NCI-H69 (cell line): Measurements from ENCODE around the gene CDC42EP5.
"Not testable (repeated sequence)": the region's sequence is repeated elsewhere in the genome, so short reads cannot be mapped to it uniquely, and the experiment has no call there.

Experiments used
- DNase-seq: peaks from one replicate; lab custom pipeline; 2025; lab: John Stamatoyannopoulos, UW

Gene CDC42EP5

DNA sequence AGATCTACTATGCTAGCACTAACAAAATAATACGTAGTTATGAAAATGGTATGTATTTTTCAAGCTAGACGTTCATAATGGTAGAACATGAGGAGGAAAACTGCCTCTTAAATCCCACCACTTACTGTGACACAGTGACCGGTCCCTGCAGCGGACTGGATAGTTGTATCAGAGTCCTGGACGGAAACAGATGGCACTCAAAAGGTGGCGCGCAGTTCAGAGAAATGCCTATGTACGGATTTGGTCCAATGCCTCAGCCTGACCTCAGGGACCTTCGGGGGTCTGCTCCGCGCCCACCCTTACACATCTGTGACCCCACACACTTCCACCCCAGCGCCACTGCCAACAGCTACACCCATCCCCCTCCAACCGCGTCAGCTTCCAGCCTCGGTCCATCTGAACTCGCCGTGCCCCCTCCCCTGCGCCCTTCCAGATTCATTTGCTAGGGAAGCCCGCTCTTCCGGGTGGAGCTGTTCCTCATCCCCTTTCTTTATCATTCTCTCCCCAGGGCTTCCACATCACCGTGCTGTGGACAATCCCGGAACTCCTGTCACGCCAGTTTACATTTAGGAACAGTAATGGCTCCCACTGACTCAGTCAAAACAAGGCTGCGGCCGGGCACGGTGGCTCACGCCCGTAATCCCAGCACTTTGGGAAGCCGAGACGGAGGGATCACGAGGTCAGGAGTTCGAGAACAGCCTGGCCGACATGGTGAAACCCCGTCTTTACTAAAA is 24.9 kb downstream of the CDC42EP5 start:
- peak; percentile 64 for DNase-seq

DNA sequence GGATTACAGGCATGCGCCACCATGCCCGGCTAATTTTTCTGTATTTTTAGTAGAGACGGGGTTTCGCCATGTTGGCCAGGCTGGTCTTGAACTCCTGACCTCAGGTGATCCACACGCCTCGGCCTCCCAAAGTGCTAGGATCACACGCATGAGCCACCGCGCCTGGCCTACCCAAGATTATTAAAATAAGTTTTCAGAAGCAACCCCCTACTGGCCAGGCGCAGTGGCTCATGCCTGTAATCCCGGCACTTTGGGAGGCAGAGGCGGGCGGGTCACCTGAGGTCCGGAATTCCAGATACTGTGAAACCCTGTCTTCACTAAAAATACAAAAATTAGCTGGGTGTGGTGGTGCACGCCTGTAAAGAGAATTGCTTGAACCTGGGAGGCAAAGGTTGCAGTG is 26.7 kb downstream of the CDC42EP5 start:
- DNase-seq: not testable (repeated sequence)

DNA sequence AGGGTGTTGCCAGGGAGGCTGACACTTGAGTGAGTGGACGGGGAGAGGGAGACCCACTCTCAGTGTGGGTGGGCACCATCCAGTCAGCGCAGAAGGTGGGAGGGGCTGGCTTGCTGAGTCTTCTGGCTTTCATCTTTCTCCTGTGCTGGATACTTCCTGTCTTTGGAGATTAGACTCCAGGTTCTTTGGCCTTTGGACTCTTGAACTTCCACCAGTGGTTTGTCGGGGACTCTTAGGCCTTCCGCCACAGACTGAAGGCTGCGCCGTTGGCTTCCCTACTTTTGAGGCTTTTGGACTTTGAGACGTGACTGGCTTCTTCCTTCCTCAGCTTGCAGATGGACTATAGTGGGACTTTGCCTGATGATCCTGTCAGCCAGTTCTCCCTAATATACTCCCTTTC is 28.4 kb downstream of the CDC42EP5 start:
- no peak for DNase-seq

- no peak for DNase-seq
Measured at GRCh38 chr19:54440641-54441040, 32.5 kb downstream of the CDC42EP5 start.

DNA sequence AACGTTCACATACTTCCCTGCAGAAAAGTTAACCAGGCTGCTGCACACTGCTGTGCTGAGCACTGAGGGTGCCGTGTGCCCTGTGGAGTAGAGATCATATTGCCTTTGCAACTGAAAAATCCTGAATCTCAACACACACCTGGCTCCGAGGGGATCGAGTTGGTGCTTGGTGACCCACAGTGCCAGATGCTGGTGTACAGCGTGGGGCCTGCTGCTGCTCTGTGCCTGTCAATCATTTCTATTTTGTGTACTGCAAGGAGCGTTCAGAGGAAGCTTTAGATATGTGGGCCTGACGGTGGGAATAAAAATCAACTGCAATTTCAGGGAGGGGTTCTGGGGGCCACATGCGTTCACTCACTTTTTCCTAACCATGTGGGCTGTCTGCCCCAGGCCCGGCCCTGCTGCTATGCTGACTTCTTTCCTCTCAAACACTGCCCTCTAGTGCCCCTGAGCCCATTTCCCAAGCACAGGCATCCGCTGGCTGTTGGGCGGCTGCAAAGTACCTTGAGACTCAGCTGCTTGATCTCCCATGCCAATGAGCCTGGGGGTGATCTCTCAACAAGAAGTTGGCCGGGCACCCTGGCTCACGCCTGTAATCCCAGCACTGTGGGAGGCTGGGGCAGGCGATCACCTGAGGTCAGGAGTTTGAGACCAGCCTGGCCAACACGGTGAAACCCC is 33.8 kb downstream of the CDC42EP5 start:
- peak; percentile 46 for DNase-seq

DNA sequence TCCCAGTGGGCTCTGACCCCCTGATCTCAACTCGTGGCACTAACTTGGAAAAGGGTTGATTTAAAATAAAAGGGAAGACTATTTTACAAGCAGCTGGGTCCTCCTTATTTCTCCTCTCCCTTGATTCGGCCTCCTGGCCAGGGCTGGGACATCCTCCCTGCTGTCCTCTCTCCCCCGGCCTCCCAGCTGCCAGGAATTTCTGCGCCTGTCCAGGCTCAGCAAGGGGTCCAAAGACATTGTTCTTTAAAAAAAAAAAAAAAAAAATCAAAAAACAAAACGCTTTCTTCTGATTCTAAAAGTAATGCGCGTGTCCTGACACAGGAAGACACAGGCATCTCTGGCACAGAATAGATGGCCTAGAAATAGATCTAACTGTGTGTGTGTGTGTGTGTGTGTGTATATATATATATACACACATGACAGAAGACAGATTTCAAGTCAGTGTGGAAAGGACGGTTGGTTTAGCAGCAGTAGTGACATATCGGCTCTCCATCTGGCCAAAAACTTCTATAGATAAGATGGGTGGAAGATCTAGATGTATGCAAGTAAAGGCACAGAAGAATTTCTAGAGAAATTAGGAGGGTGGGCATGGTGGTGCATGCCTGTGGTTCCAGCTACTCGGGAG is 36.4 kb downstream of the CDC42EP5 start:
- DNase-seq: no peak

GRCh38 chr19:54436031-54436523 is 37.0 kb downstream of the CDC42EP5 start:
- DNase-seq: no peak

DNA sequence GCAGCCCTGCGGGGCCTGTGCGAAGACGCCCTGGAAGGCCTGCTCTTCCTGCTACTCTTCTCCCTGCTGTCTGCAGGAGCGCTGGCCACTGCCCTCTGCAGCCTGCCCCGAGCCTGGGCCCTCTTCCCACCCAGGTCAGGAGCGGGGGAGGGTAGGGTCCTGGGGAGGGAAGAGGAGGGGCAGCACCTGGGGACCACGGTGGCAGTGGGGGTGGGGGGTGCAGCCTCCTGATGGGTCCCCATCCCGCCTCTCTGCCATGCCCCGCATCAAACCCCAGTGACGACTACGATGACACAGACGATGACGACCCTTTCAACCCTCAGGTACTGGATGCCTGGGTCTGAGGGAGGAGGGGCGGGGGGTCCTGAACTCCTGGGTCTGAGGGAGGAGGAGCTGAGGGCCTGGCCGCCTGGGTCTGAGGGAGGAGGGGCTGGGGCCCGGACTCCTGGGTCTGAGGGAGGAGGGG is 37.5 kb downstream of the CDC42EP5 start:
- peak; percentile 19 for DNase-seq

DNA sequence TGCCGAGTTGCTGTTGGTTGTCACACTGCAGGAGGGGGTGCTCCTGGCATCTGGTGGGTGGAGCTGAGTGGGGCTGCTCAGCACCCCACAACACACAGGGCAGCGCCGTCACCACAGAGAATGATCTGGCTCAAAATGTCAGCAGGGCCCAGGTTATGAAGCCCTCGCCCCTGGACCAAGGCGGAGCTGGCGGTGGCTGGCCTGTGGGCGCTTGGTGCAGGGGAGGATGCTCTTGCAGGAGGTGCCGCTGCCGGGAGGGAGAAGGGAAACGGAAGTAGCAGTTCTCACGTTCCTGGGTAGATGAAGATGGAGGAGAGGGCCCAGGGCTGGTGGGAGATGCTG is 38.3 kb downstream of the CDC42EP5 start:
- peak; percentile 68 for DNase-seq

DNA sequence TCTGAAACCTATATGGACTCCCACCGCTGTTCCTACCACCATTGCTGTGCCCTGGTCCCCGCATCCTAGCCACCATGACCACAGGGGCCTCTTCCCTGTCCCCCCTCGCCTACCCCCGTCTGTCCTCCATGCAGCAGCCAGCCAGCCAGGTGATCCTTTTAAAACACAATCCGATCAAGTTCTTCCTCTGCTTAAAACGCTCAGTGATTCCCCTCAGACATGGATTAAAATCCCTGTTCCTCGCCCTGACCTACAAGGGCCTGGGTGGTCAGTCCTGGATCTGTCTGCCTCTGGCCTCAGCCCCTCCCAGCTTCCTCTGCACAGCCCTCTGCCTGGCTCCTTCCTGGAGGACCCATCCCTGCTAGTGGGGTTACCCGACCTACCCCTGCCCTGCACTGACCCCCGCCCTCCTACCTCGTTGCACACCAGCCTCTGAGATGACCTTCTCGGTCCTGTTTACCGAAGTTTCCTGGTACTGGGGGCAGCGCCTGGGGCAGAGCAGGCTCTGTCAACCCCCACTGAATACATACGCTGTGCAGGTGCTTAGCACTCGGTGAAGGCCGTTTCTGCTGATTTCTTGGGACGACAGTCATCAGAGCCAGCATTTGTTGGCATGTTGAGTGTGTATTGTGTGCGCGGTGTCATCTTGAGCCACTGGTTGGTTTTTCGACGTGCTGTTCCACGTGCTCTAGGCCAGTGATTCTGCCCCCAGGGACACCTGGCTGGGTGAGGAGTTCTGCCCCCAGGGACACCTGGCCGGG is 38.8 kb downstream of the CDC42EP5 start:
- DNase-seq: peak; percentile 68

DNA sequence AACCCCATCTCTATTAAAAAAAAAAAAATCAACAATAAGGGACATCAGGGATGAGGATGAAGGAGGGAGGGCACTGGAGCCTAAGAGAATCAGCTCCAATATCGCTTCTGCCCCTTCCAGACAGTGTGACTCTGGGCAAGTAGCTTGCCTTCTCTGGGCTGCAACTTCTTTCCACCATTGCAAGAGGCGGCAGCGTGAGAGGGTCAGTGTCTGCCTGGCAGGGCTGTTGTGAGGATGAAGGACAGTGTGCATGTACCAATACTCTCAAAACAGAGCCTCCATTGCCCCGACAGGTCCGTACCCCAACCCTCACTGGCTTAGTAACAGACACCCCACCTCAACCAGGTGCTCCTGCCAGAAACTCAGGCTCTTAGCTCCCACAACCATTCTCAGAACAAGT is 39.4 kb downstream of the CDC42EP5 start:
- DNase-seq: no peak

DNA sequence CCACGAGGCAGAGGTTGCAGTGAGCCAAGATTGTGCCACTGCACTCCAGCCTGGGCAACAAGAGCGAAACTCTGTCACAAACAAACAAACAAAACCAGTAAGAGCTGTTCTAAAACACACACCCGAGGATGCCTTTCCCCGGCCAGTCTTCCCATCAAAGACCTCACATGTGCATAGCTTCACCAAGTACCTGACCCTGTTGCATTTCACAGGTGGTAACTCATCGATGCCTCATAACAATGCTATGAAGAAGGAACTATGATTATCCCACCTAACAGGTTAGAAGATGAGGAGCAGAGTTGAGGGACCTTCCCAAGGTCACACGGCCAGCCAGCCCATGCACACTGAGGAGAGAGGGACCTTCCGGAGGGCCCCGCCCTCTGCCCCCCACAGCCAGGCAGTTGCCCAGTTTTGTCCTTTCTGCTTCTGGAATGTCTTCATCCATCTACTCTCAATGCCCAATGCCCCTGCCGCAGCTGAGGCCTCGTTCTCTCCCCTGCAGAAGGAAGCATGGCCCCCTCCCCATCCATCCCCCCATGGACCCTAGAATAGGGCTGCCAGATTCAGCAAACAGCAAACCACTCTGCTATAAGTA is 40.9 kb downstream of the CDC42EP5 start:
- no peak for DNase-seq

DNA sequence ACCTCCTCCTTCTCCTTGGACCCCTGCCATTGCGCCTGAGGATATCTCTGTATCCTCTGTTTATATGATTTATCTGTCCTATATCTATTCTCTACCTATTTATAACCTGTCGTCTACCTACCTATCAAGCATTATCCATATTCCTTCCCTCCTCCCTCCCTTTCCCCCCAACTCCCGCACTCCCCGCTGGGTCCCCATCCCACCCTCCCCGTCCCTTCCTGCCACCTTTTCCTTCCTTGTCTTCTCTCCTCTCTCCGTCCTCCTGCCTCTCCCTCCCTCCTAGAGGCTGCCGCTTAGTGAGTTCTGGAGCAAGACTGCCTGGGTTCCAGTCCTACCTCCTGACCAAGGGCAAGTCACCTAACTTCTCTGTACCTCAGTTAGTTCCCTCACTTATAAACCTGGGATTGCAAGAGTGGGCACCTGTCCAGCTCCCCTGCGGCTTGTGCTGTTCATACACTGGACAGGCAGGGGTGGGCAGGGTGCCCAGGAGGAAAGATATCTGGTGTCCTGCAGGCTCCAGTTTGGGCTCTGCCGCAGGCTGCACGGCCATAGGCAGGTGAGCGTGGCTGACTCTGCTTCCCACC is 41.7 kb downstream of the CDC42EP5 start:
- DNase-seq: peak; percentile 78

- peak; percentile 73 for DNase-seq
Measured at GRCh38 chr19:54430306-54431254, 42.5 kb downstream of the CDC42EP5 start.

DNA sequence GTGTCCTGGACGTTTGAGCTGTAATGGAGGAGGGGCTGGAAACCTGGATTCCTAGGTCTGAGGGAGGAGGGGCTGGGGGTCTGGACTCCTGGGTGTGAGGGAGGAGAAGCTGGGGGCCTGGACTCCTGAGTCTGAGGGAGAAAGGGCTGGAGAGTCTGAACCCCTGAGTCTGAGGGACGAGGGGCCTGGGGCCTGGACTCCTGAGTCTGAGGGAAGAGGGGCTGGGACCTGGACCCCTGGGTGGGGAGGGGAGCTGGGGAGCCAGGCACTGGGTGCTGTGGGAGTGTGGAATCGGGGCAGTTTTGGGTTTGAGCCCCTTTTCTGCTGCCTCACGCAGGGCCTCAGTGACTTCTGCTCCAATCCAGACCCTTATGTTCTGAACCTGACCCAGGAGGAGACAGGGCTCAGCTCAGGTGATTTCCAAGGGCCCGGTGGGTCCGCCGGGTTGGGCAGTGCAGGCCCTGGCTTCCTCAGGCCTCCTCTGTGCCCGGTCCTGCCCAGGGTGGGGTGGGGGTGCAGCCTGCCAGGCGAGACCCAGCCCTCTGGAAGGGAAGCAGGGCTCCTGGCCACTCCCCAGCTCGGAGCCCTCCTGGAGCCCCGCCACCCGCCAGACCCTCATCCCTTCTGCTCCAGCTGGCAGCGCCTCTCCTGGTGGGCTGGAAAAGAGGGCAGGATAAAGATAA is 43.4 kb downstream of the CDC42EP5 start:
- DNase-seq: no peak

DNA sequence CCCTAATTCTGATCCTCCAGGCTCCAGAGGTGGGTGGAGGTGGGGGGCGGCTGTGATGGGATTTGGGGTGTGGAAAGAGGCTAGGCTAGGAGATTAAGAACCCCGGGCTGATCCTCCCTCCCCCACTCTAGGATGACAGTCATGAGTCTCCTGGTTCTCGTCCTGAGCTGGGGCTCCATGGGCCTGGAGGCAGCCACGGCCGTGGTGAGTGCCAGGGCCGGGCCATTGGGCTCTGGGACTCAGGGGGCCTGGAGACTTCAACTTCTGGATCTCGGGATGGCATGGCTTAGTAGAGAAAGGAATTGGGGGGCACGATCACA is 44.0 kb downstream of the CDC42EP5 start:
- DNase-seq: no peak

- DNase-seq: no peak
Measured at GRCh38 chr19:54428323-54429175, 44.5 kb downstream of the CDC42EP5 start.

DNA sequence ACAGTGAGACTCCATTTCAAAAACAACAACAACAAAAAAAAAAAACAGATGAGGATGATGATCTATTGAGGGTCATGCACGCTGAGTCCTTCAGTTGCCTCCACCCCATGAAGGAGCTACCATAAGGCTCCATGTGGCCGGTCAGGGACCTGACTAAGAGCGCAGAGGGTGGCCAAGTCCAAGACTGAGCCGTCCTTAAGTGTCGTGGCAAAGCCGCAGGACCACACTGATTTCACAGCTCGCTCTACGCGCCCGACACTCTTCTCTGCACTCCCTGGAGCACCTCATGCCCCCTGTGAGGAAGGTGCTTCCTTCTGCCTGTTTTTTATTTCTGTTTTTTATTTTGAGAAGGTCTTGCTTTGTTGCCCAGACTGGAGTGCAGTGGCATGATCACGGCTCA is 45.5 kb downstream of the CDC42EP5 start:
- no peak for DNase-seq
